GM19035 (cell line): ENCODE data around the gene PDZD7.

ENCODE experiments used
- ATAC-seq: cut with Tn5 transposase; IDR thresholded peaks from one replicate; pipeline ENCODE4 v1.9.1; 2021; ENCODE audit not compliant: unreplicated experiment

Gene PDZD7

GRCh38 chr10:101020427-101021075 is 10.4 kb downstream of the PDZD7 start:
- no peak for ATAC-seq

- no peak for ATAC-seq
These were observed 11.6 kb downstream of the PDZD7 start for GRCh38 chr10:101019440-101019703.

GRCh38 chr10:101018600-101019439 is 12.1 kb downstream of the PDZD7 start:
- ATAC-seq, result no peak

- no peak for ATAC-seq
These were observed 12.8 kb downstream of the PDZD7 start for GRCh38 chr10:101018118-101018599.

GRCh38 chr10:101016814-101017213 is 14.1 kb downstream of the PDZD7 start:
- no peak for ATAC-seq

GRCh38 chr10:101015582-101015973 is 15.4 kb downstream of the PDZD7 start:
- ATAC-seq, result no peak

- no peak for ATAC-seq
These were observed 15.9 kb downstream of the PDZD7 start for GRCh38 chr10:101014966-101015581.

- ATAC-seq, result no peak
These were observed 16.6 kb downstream of the PDZD7 start for GRCh38 chr10:101014230-101014884.

- no peak for ATAC-seq
These were observed 17.5 kb downstream of the PDZD7 start for GRCh38 chr10:101013365-101013825.

GRCh38 chr10:101012525-101013364 is 18.2 kb downstream of the PDZD7 start:
- peak; percentile 75 for ATAC-seq

GRCh38 chr10:101011517-101012423 is 19.2 kb downstream of the PDZD7 start:
- no peak for ATAC-seq

GRCh38 chr10:101010329-101010728 is 20.6 kb downstream of the PDZD7 start:
- ATAC-seq, result no peak

GRCh38 chr10:101008823-101009423 is 22.0 kb downstream of the PDZD7 start:
- ATAC-seq, result no peak

- no peak for ATAC-seq
These were observed 22.8 kb downstream of the PDZD7 start for GRCh38 chr10:101007915-101008822.

GRCh38 chr10:101007099-101007711 is 23.7 kb downstream of the PDZD7 start:
- no peak for ATAC-seq

GRCh38 chr10:101006593-101007098 is 24.3 kb downstream of the PDZD7 start:
- no peak for ATAC-seq

GRCh38 chr10:101005869-101006567 is 24.9 kb downstream of the PDZD7 start:
- no peak for ATAC-seq
